ENCODE results near the gene SLC35A5. TPM values are rescaled to one million over a fixed set of nuclear protein-coding genes. Genes with fewer than 3 reads are reported as not detected.
"Not testable (repeated sequence)": the region's sequence is repeated elsewhere in the genome, so short reads cannot be mapped to it uniquely, and the experiment has no call there.

The SLC35A5 gene
- total and polyA plus RNA-seq, 4 donors = 11.7 to 25.4 (median 16.4) TPM

- no peak overlapping the region for H3K9ac ChIP-seq (ENCODE audit: low read depth in 1 of 2, low read length in 2 of 2)
- H3K27me3 ChIP-seq (ENCODE audit: control insufficient read depth in 4 of 4, insufficient read depth in 4 of 4, low read length in 3 of 4) = no peaks in the 10 kb centered on the region
- no peaks in the 10 kb centered on the region for H3K4me1 ChIP-seq (ENCODE audit: control insufficient read depth in 4 of 4, insufficient read depth in 4 of 4, low read length in 3 of 4)
- no peak overlapping the region for H3K27ac ChIP-seq (ENCODE audit: low read depth in 1 of 2, low read length in 2 of 2)
- no peaks in the 10 kb centered on the region for H3K9me3 ChIP-seq (ENCODE audit: control insufficient read depth in 4 of 4, low read length in 3 of 4)
- no peak for DNase-seq (ENCODE audit: low spot score)
- no peak overlapping the region for H3K4me3 ChIP-seq (ENCODE audit: low read depth in 1 of 3, low read length in 3 of 3)
- H3K36me3 ChIP-seq (ENCODE audit: control insufficient read depth in 4 of 4, insufficient read depth in 3 of 4, low read depth in 1 of 4, low read length in 3 of 4) = no peaks in the 10 kb centered on the region
- TF ChIP-seq ATF3 (IDR thresholded peaks at IDR 0.05) (no peak), HNF4G (IDR thresholded peaks at IDR 0.05) (no peak), ZBTB33 (IDR thresholded peaks at IDR 0.05) (no peak), FOXA2 (IDR thresholded peaks at IDR 0.05) (no peak), HNF4A (conservative IDR thresholded peaks at IDR 0.05) (no peak), SP1 (IDR thresholded peaks at IDR 0.05) (no peak), RXRA (IDR thresholded peaks at IDR 0.05) (no peak), GABPA (IDR thresholded peaks at IDR 0.05 in 1 of 2, conservative IDR thresholded peaks at IDR 0.05 in 1 of 2) (no peak), RAD21 (IDR thresholded peaks at IDR 0.05) (no peak)
- TF ChIP-seq, protein P1, sequence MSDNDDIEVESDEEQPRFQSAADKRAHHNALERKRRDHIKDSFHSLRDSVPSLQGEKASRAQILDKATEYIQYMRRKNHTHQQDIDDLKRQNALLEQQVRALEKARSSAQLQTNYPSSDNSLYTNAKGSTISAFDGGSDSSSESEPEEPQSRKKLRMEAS (IDR thresholded peaks at IDR 0.05) = no peak
- TF ChIP-seq, protein P2, sequence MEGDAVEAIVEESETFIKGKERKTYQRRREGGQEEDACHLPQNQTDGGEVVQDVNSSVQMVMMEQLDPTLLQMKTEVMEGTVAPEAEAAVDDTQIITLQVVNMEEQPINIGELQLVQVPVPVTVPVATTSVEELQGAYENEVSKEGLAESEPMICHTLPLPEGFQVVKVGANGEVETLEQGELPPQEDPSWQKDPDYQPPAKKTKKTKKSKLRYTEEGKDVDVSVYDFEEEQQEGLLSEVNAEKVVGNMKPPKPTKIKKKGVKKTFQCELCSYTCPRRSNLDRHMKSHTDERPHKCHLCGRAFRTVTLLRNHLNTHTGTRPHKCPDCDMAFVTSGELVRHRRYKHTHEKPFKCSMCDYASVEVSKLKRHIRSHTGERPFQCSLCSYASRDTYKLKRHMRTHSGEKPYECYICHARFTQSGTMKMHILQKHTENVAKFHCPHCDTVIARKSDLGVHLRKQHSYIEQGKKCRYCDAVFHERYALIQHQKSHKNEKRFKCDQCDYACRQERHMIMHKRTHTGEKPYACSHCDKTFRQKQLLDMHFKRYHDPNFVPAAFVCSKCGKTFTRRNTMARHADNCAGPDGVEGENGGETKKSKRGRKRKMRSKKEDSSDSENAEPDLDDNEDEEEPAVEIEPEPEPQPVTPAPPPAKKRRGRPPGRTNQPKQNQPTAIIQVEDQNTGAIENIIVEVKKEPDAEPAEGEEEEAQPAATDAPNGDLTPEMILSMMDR (IDR thresholded peaks at IDR 0.05; ENCODE audit: low read depth, low read length, missing input control) = no peak
Measured at GRCh38 chr3:112512320-112512719, 49.5 kb upstream of the SLC35A5 start.

- no peak for DNase-seq (ENCODE audit: low spot score)
- H3K4me3 ChIP-seq (ENCODE audit: low read depth in 1 of 3, low read length in 3 of 3) = no peak overlapping the region
- TF ChIP-seq, protein P1 (IDR thresholded peaks at IDR 0.05) = no peak
- TF ChIP-seq TAF1 (conservative IDR thresholded peaks at IDR 0.05) (no peak), HNF4A (conservative IDR thresholded peaks at IDR 0.05) (no peak), EGR1 (IDR thresholded peaks at IDR 0.05; ENCODE audit: low read depth in 2 of 2) (no peak), RXRA (IDR thresholded peaks at IDR 0.05) (no peak), YY1 (IDR thresholded peaks at IDR 0.05) (no peak), FOXA2 (IDR thresholded peaks at IDR 0.05) (no peak), NR2F2 (IDR thresholded peaks at IDR 0.05) (no peak), JUND (IDR thresholded peaks at IDR 0.05) (no peak)
- TF ChIP-seq, protein P3, sequence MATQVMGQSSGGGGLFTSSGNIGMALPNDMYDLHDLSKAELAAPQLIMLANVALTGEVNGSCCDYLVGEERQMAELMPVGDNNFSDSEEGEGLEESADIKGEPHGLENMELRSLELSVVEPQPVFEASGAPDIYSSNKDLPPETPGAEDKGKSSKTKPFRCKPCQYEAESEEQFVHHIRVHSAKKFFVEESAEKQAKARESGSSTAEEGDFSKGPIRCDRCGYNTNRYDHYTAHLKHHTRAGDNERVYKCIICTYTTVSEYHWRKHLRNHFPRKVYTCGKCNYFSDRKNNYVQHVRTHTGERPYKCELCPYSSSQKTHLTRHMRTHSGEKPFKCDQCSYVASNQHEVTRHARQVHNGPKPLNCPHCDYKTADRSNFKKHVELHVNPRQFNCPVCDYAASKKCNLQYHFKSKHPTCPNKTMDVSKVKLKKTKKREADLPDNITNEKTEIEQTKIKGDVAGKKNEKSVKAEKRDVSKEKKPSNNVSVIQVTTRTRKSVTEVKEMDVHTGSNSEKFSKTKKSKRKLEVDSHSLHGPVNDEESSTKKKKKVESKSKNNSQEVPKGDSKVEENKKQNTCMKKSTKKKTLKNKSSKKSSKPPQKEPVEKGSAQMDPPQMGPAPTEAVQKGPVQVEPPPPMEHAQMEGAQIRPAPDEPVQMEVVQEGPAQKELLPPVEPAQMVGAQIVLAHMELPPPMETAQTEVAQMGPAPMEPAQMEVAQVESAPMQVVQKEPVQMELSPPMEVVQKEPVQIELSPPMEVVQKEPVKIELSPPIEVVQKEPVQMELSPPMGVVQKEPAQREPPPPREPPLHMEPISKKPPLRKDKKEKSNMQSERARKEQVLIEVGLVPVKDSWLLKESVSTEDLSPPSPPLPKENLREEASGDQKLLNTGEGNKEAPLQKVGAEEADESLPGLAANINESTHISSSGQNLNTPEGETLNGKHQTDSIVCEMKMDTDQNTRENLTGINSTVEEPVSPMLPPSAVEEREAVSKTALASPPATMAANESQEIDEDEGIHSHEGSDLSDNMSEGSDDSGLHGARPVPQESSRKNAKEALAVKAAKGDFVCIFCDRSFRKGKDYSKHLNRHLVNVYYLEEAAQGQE (IDR thresholded peaks at IDR 0.05) = no peak
Measured at GRCh38 chr3:112514527-112515128, 47.2 kb upstream of the SLC35A5 start.

GRCh38 chr3:112518970-112519369 is 42.9 kb upstream of the SLC35A5 start:
- H3K4me3 ChIP-seq (ENCODE audit: low read depth in 1 of 3, low read length in 3 of 3); H3K9me3 ChIP-seq (ENCODE audit: control insufficient read depth in 4 of 4, low read length in 3 of 4); DNase-seq (ENCODE audit: low spot score); H3K27ac ChIP-seq (ENCODE audit: low read depth in 1 of 2, low read length in 2 of 2); H3K36me3 ChIP-seq (ENCODE audit: control insufficient read depth in 4 of 4, insufficient read depth in 3 of 4, low read depth in 1 of 4, low read length in 3 of 4); H3K9ac ChIP-seq (ENCODE audit: low read depth in 1 of 2, low read length in 2 of 2); H3K27me3 ChIP-seq (ENCODE audit: control insufficient read depth in 4 of 4, insufficient read depth in 4 of 4, low read length in 3 of 4); H3K4me1 ChIP-seq (ENCODE audit: control insufficient read depth in 4 of 4, insufficient read depth in 4 of 4, low read length in 3 of 4): not testable (repeated sequence)
- WGBS = 66% methylated on average over 3 of the region's 3 CpGs

More at GRCh38 chr3:112514527-112515128, 47.2 kb upstream of the SLC35A5 start:
- no peak overlapping the region for H3K27ac ChIP-seq (ENCODE audit: low read depth in 1 of 2, low read length in 2 of 2)
- H3K9me3 ChIP-seq (ENCODE audit: control insufficient read depth in 4 of 4, low read length in 3 of 4) = no peaks in the 10 kb centered on the region
- H3K36me3 ChIP-seq (ENCODE audit: control insufficient read depth in 4 of 4, insufficient read depth in 3 of 4, low read depth in 1 of 4, low read length in 3 of 4) = no peaks in the 10 kb centered on the region
- H3K9ac ChIP-seq (ENCODE audit: low read depth in 1 of 2, low read length in 2 of 2) = no peak overlapping the region
- 53% methylated on average over 2 of the region's 2 CpGs for WGBS
- H3K27me3 ChIP-seq (ENCODE audit: control insufficient read depth in 4 of 4, insufficient read depth in 4 of 4, low read length in 3 of 4) = no peaks in the 10 kb centered on the region
- no peaks in the 10 kb centered on the region for H3K4me1 ChIP-seq (ENCODE audit: control insufficient read depth in 4 of 4, insufficient read depth in 4 of 4, low read length in 3 of 4)

Measured in liver (tissue), 9 donors.